Measurements from ENCODE around the gene CBX2.

Gene CBX2

GRCh38 chr17:79815836-79816461, 38.0 kb downstream of the CBX2 start:
- no peak for TF ChIP-seq CTCF (IDR thresholded peaks at IDR 0.05; ENCODE audit: control insufficient read depth, insufficient read depth, low read depth, low read length, missing control alignments)
- H3K4me3 ChIP-seq (ENCODE audit: control insufficient read depth, low read depth, low read length): no peak overlapping the region
- no peak for DNase-seq (ENCODE audit: low read depth)

GRCh38 chr17:79818026-79818758, 40.2 kb downstream of the CBX2 start:
- H3K4me3 ChIP-seq (ENCODE audit: control insufficient read depth, low read depth, low read length): no peak overlapping the region
- DNase-seq (ENCODE audit: low read depth): no peak
- TF ChIP-seq CTCF (IDR thresholded peaks at IDR 0.05; ENCODE audit: control insufficient read depth, insufficient read depth, low read depth, low read length, missing control alignments): no peak

DNA sequence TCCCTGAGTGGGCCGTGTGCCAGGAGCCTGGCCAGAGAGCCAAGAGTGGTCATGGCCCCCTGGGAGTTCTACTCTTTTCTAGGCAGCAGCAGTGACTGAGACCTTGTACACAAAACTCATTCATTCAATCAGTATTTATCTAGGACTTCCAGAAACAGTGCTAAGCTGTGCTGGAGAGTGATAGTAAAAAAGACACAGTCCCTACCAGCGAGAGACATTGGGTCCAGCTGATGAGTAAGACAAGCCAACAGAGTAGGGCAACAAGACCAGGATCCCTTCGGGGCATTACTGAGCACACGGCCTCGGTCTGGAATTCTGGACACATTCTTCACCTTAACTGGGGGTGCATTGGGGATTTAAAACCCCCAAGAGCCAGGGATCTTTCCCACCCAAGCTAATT, 41.1 kb downstream of the CBX2 start:
- no peak for TF ChIP-seq CTCF (IDR thresholded peaks at IDR 0.05; ENCODE audit: control insufficient read depth, insufficient read depth, low read depth, low read length, missing control alignments)
- no peak for DNase-seq (ENCODE audit: low read depth)
- H3K4me3 ChIP-seq (ENCODE audit: control insufficient read depth, low read depth, low read length): no peak overlapping the region

GRCh38 chr17:79819534-79820276, 41.8 kb downstream of the CBX2 start:
- no peak overlapping the region for H3K4me3 ChIP-seq (ENCODE audit: control insufficient read depth, low read depth, low read length)
- DNase-seq (ENCODE audit: low read depth): no peak
- no peak for TF ChIP-seq CTCF (IDR thresholded peaks at IDR 0.05; ENCODE audit: control insufficient read depth, insufficient read depth, low read depth, low read length, missing control alignments)

- H3K4me3 ChIP-seq (ENCODE audit: control insufficient read depth, low read depth, low read length): no peak overlapping the region
- no peak for DNase-seq (ENCODE audit: low read depth)
- no peak for TF ChIP-seq CTCF (IDR thresholded peaks at IDR 0.05; ENCODE audit: control insufficient read depth, insufficient read depth, low read depth, low read length, missing control alignments)
Measured at GRCh38 chr17:79820959-79821330, 43.0 kb downstream of the CBX2 start.

DNA sequence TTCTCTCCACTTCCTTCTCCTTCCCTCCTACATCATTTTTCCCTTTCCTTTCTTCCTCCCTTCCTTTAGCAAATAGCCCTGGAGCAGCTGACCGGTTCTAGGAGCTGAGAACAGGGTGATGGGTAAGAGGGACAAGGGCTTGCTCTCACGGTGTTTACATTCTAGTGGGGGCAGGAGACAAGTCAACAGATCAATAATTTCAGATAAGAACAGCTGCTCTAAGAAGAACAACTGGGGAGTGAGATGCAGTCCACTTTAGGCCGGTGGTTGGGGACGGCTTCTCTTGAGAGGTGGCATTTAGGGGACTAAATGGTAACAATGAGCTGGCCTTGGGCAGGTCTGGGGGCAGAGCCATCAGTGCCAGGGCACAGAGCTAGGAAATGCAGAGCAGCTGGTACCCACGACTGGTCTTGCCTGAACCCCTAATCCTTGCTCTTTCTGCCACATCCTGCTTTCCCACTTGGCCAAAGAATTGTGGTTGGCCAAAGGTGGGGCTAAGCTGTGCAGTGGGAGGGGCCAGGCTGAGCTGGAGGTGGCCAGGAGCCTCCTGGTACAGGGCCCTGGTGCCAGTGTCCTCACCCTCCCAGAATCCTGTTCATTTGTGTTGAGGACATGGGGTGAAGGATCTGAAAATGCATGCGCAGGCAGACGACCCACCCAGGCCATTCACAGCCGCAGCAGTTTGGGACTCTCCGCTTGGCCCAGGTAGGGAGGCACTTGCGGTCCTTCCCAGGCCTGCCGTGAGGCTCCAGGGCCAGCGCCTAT, 43.6 kb downstream of the CBX2 start:
- no peak for DNase-seq (ENCODE audit: low read depth)
- no peak for TF ChIP-seq CTCF (IDR thresholded peaks at IDR 0.05; ENCODE audit: control insufficient read depth, insufficient read depth, low read depth, low read length, missing control alignments)
- H3K4me3 ChIP-seq (ENCODE audit: control insufficient read depth, low read depth, low read length): no peak overlapping the region
